OCI-LY7 (cell line): Measurements from ENCODE around the gene STIP1. TPM values are rescaled to one million over a fixed set of nuclear protein-coding genes. Genes with fewer than 3 reads are reported as not detected.

Source experiments
- BruUV-seq: library from RNA; stranded (reverse); fragments of 400-500 nt; replicated peaks from 2 replicates; lab custom pipeline; 2021; lab: Mats Ljungman, UMichigan
- CTCF ChIA-PET: fragments of 300-600 bp; sonication (Branson Sonifier 250); formaldehyde crosslinking; loops from one replicate; lab custom pipeline; 2022; ENCODE audit warnings: antibody characterized with exemption; ENCODE audit not compliant: unreplicated experiment; lab: Charles Lee
- POLR2A ChIA-PET: fragments of 300-600 bp; sonication (Branson Sonifier 250); formaldehyde crosslinking; loops from one replicate; lab custom pipeline; 2022; ENCODE audit warnings: antibody characterized with exemption; lab: Charles Lee
- DNase-seq: peaks from one replicate; pipeline ENCODE4 v3.0.0-alpha.2; 2015; ENCODE audit warnings: low spot score
- H2AFZ ChIP-seq: fragments of 200-600 bp; sonication (generic), shearing (Covaris generic); 2 replicates; pipeline ENCODE4 v1.6.1; 2014; ENCODE audit warnings: mild to moderate bottlenecking, antibody characterized with exemption, low read length, moderate library complexity
- H3K27ac ChIP-seq: fragments of 200-600 bp; sonication (generic); 2 replicates; pipeline ENCODE4 v1.5.1; 2014; ENCODE audit warnings: mixed run types, low read depth, mild to moderate bottlenecking, moderate library complexity, low read length, inconsistent platforms; ENCODE audit not compliant: poor library complexity, severe bottlenecking
- H3K36me3 ChIP-seq: fragments of 200-600 bp; sonication (generic); 2 replicates; pipeline ENCODE4 v1.6.1; 2014; ENCODE audit warnings: mild to moderate bottlenecking, antibody characterized with exemption, low read length, moderate library complexity, mixed read lengths; ENCODE audit not compliant: insufficient read depth
- H3K4me1 ChIP-seq: fragments of 200-600 bp; sonication (generic); 2 replicates; pipeline ENCODE4 v1.5.1; 2014; ENCODE audit warnings: mild to moderate bottlenecking, low read length; ENCODE audit not compliant: insufficient read depth, poor library complexity, severe bottlenecking
- H3K4me2 ChIP-seq: fragments of 200-600 bp; sonication (generic); 2 replicates; pipeline ENCODE4 v1.6.1; 2014; ENCODE audit warnings: mild to moderate bottlenecking, low read length
- H3K4me3 ChIP-seq: fragments of 200-600 bp; sonication (generic); 2 replicates; pipeline ENCODE4 v1.5.1; 2014; ENCODE audit warnings: mild to moderate bottlenecking, low read depth, low read length; ENCODE audit not compliant: poor library complexity, severe bottlenecking
- H3K79me2 ChIP-seq: fragments of 200-600 bp; sonication (generic); 2 replicates; pipeline ENCODE4 v1.6.1; 2016; ENCODE audit warnings: low read depth, mild to moderate bottlenecking, low read length, moderate library complexity, mixed read lengths; ENCODE audit not compliant: insufficient read depth
- H3K9me2 ChIP-seq: fragments of 200-600 bp; sonication (generic); 2 replicates; pipeline ENCODE4 v1.6.1; 2016; ENCODE audit warnings: mild to moderate bottlenecking, low read length, mixed read lengths; ENCODE audit not compliant: insufficient read depth
- H3K9me3 ChIP-seq: fragments of 200-600 bp; sonication (generic); 2 replicates; pipeline ENCODE4 v1.6.1; 2014; ENCODE audit warnings: mild to moderate bottlenecking, mixed run types, low read length, mixed read lengths
- H4K20me1 ChIP-seq: fragments of 200-600 bp; sonication (generic); 2 replicates; pipeline ENCODE4 v1.6.1; 2014; ENCODE audit warnings: mild to moderate bottlenecking, antibody characterized with exemption, low read length, moderate library complexity, mixed read lengths; ENCODE audit not compliant: insufficient read depth
- CTCF ChIP-seq: fragments of 200-600 bp; sonication (generic); conservative IDR thresholded peaks from 2 replicates; pipeline ENCODE4 v1.5.1; 2014; ENCODE audit warnings: mild to moderate bottlenecking, antibody characterized with exemption, low read length, moderate library complexity, mixed read lengths
- EZH2phosphoT487 ChIP-seq: fragments of 200-600 bp; sonication (generic); IDR thresholded peaks from 2 replicates; pipeline ENCODE4 v1.6.1; 2018; ENCODE audit warnings: low read depth, borderline replicate concordance, mild to moderate bottlenecking, mixed run types, antibody characterized with exemption, low read length, moderate library complexity, mixed read lengths
- intact Hi-C: fragments of 100-400 bp; cut with micrococcal nuclease; formaldehyde crosslinking; loops from one replicate; pipeline ENCODE4 v1.10.0; 2022; ENCODE audit not compliant: unreplicated experiment
- total RNA-seq, 2 experiments: library from RNA; depleted of rRNA in 1 of 2; stranded (reverse); fragments of >200 nt in 1 of 2; shearing (Covaris generic) in 1 of 2; gene quantifications; 2 replicates each; pipeline ENCODE4 v1.2.3, GENCODE V29; 2014 to 2022

The STIP1 gene
- total RNA-seq, 2 experiments from 2014 or later, result 240 to 271 TPM

DNA sequence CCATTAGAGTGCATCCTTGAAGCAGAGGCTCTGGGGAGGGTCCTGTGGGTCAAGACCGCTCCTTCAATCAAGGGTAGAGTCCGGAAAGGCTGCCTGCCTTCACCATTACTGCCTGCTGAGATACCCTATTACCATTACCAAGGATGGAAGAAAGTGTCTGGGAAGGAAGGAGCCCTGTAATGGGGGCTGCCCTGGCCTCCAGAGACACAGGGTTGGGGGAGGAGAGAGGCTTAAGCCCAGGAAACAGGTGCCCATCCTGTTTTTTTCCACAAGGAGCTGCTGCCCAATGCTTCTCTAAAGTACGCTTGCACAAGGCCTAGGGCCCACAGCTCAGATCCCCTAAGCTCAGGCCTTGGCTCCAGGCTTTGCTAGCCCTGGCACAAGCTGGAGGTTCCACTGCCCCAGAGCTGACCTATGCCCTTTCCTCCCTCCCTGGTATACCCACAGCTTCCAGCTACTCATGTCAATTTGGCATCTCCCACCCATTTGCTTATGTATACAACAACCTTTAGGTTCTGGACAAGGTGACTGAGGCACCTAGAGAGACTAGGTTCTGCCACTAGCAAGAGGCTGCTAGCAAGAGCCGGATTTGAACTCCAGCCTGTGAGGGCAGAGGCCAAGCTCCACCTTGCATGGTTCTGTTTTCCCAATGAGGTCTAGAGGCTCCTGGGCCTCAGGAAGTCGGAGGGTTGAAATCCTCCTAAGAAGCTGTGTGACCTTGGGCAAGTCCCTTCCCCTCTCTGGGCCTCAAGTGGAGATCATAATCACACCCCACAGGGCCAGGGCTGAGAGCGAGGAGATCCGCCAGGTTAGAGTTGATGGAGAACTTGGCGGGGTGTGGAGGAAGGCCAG, 63.8 kb downstream of the STIP1 start:
- H3K9me2 ChIP-seq, result no peaks in the 10 kb centered on the region
- no peak overlapping the region for H3K4me3 ChIP-seq
- H3K9me3 ChIP-seq, result no peaks in the 10 kb centered on the region
- peaks cover 60% of the 10 kb centered on the region for H3K4me1 ChIP-seq
- H2AFZ ChIP-seq, result no peak overlapping the region
- no TSS peak for BruUV-seq
- no peak for TF ChIP-seq EZH2phosphoT487
- TF ChIP-seq CTCF, result no peak
- H3K27ac ChIP-seq, result no peak overlapping the region
- ChIA-PET POLR2A (interaction anchor here (0.7 kb wide), 1 partner anchor 68 kb away, joined by 3 read pairs; the partner anchor contains the start of gene PRDX5), CTCF (interaction anchor here (0.8 to 1.4 kb wide), 2 partner anchors 9 to 45 kb away, joined by 3 read pairs; no protein-coding TSS in a partner anchor)
- peak overlapping the region; percentile 24; the same call in 1 of the 2 replicates for H3K4me2 ChIP-seq
- H4K20me1 ChIP-seq, result no peaks in the 10 kb centered on the region
- no peak for DNase-seq
- intact Hi-C loops, result no loop called here
- peaks cover 5% of the 10 kb centered on the region; the same call in 1 of the 2 replicates for H3K36me3 ChIP-seq
- peaks cover 15% of the 10 kb centered on the region for H3K79me2 ChIP-seq

GRCh38 chr11:64250415-64251015, 64.5 kb downstream of the STIP1 start:
- Histone ChIP-seq H3K4me2 (peak overlapping the region; percentile 98), H3K9me3 (no peaks in the 10 kb centered on the region), H3K79me2 (peaks cover 8% of the 10 kb centered on the region), H3K4me1 (peaks cover 55% of the 10 kb centered on the region), H3K4me3 (peak overlapping the region; percentile 76), H3K9me2 (no peaks in the 10 kb centered on the region), H3K27ac (no peak overlapping the region), H3K36me3 (no peaks in the 10 kb centered on the region), H2AFZ (peak overlapping the region; percentile 63; the same call in 1 of the 2 replicates), H4K20me1 (no peaks in the 10 kb centered on the region)
- DNase-seq, result no peak
- POLR2A ChIA-PET, result interaction anchor here (0.7 kb wide), 1 partner anchor 67 kb away, joined by 3 read pairs; the partner anchor contains the start of gene PRDX5
- CTCF ChIA-PET, result interaction anchor here (0.5 to 1.4 kb wide), 2 partner anchors 46 to 494 kb away, joined by 3 read pairs; no protein-coding TSS in a partner anchor
- no TSS peak for BruUV-seq
- intact Hi-C loops, result loop anchor here (1.0 kb wide), 1 partner anchor 19 kb away; no protein-coding TSS in a partner anchor
- no peak for TF ChIP-seq CTCF
- no peak for TF ChIP-seq EZH2phosphoT487
